ENCODE results near the gene C1S.

DNA sequence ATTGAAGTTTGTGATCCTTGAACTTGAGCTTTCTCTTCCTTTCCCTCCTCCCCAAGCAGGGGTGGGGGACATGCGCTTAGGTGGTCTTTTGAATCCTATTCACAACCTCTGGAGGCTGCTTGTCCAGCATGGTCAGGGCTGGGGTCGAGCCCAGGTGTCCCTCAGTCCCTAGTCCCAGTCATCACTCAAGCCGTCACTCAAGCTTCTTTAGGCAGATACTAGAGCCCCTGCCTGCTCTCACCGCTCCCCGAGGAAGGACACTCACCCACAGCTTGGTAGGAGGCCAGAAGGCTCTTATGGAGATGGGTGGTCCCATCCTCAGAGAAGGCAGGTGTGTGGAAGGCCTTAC, 49.0 kb downstream of the C1S start:
- TF ChIP-seq, protein P1, sequence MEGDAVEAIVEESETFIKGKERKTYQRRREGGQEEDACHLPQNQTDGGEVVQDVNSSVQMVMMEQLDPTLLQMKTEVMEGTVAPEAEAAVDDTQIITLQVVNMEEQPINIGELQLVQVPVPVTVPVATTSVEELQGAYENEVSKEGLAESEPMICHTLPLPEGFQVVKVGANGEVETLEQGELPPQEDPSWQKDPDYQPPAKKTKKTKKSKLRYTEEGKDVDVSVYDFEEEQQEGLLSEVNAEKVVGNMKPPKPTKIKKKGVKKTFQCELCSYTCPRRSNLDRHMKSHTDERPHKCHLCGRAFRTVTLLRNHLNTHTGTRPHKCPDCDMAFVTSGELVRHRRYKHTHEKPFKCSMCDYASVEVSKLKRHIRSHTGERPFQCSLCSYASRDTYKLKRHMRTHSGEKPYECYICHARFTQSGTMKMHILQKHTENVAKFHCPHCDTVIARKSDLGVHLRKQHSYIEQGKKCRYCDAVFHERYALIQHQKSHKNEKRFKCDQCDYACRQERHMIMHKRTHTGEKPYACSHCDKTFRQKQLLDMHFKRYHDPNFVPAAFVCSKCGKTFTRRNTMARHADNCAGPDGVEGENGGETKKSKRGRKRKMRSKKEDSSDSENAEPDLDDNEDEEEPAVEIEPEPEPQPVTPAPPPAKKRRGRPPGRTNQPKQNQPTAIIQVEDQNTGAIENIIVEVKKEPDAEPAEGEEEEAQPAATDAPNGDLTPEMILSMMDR (IDR thresholded peaks at IDR 0.05) = no peak
- no peak for TF ChIP-seq POLR2A (IDR thresholded peaks at IDR 0.05)
